ENCODE data around the gene PDZRN3.

- TF ChIP-seq EZH2 (IDR thresholded peaks at IDR 0.05; ENCODE audit: low read length, missing control alignments), result no peak
- TF ChIP-seq CTCF (conservative IDR thresholded peaks at IDR 0.05 in 1 of 2, IDR thresholded peaks at IDR 0.05 in 1 of 2; ENCODE audit: low read depth in 1 of 2, low read length in 2 of 2), result no peak
Measured at GRCh38 chr3:73547427-73548248, 77.1 kb downstream of the PDZRN3 start.

All from fibroblast of lung (primary cell).